K562 (cell line): ENCODE results near the gene KIF6.

ENCODE experiments used
- BMI1 ChIP-seq: fragments of 150-350 bp; IDR thresholded peaks from 2 replicates; pipeline ENCODE4 v1.6.1; 2014; ENCODE audit warnings: low read length
- POLR2A ChIP-seq: fragments of 450-650 bp; conservative IDR thresholded peaks from 2 replicates; pipeline ENCODE4 v1.6.1; 2016
- TAF9B ChIP-seq: fragments of 450-650 bp; IDR thresholded peaks from 2 replicates; pipeline ENCODE4 v1.6.1; 2018; ENCODE audit warnings: mild to moderate bottlenecking; ENCODE audit not compliant: partially characterized antibody
- TCF7 ChIP-seq: sonication (generic); IDR thresholded peaks from 2 replicates; pipeline ENCODE4 v1.6.1; 2016; ENCODE audit warnings: antibody characterized with exemption, borderline replicate concordance
- YY1 ChIP-seq, 3 experiments: IDR thresholded peaks; 2 replicates each; pipeline ENCODE4 v1.6.1; 2011; ENCODE audit warnings: low read length in 2 of 3, mild to moderate bottlenecking in 2 of 3, moderate library complexity in 2 of 3, borderline replicate concordance in 1 of 3, control low read depth in 1 of 3, low read depth in 1 of 3; ENCODE audit not compliant: insufficient read depth in 3 of 3, insufficient replicate concordance in 2 of 3, control insufficient read depth in 1 of 3, insufficient read length in 1 of 3; ENCODE audit errors: extremely low read depth in 1 of 3
- TF ChIP-seq, protein P1 (sequence below), 3 experiments: IDR thresholded peaks in 2 of 3; conservative IDR thresholded peaks in 1 of 3; 2 replicates each; pipeline ENCODE4 v1.5.1; 2011 to 2012; ENCODE audit warnings: low read length in 3 of 3, mild to moderate bottlenecking in 3 of 3, control low read depth in 2 of 3, improper control_type of control experiment in 1 of 3, inconsistent platforms in 1 of 3, low read depth in 1 of 3, mixed read lengths in 1 of 3, moderate library complexity in 1 of 3; ENCODE audit not compliant: insufficient read depth in 2 of 3
- TF ChIP-seq, protein P2 (sequence below), 2 experiments: fragments of 450-650 bp in 1 of 2; IDR thresholded peaks; 2 replicates each; pipeline ENCODE4 v1.6.1; 2011 to 2017; ENCODE audit warnings: low read depth in 2 of 2, antibody characterized with exemption in 1 of 2, borderline replicate concordance in 1 of 2, low read length in 1 of 2, mild to moderate bottlenecking in 1 of 2, mixed read lengths in 1 of 2; ENCODE audit not compliant: control insufficient read depth in 1 of 2
- TF ChIP-seq, protein P3 (sequence below): sonication (generic); formaldehyde crosslinking; IDR thresholded peaks from 2 replicates; pipeline ENCODE4 v1.5.0; 2020; ENCODE audit warnings: missing genetic modification reagents

DNA sequence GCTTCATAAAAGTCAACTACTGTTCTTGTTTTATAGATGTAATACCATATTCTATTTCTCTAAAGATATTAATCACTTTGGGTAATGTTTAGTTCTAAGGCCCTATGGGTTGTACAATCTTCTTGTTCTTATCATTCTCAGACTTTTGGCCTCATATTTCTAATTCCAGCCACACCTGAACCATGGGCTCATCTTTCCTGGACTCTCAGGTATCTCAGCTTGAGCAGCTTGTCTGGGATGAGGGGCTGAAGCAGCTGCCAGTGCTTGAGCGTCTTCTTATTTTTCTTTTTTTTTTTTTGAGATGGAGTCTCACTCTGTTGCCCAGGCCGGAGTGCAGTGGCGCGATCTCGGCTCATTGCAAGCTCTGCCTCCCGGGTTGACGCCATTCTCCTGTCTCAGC lies 150.2 kb downstream of the KIF6 start:
- TF ChIP-seq, protein P1, sequence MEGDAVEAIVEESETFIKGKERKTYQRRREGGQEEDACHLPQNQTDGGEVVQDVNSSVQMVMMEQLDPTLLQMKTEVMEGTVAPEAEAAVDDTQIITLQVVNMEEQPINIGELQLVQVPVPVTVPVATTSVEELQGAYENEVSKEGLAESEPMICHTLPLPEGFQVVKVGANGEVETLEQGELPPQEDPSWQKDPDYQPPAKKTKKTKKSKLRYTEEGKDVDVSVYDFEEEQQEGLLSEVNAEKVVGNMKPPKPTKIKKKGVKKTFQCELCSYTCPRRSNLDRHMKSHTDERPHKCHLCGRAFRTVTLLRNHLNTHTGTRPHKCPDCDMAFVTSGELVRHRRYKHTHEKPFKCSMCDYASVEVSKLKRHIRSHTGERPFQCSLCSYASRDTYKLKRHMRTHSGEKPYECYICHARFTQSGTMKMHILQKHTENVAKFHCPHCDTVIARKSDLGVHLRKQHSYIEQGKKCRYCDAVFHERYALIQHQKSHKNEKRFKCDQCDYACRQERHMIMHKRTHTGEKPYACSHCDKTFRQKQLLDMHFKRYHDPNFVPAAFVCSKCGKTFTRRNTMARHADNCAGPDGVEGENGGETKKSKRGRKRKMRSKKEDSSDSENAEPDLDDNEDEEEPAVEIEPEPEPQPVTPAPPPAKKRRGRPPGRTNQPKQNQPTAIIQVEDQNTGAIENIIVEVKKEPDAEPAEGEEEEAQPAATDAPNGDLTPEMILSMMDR (IDR thresholded peaks at IDR 0.05 in 2 of 3, conservative IDR thresholded peaks at IDR 0.05 in 1 of 3; ENCODE audit: insufficient read depth in 2 of 3, low read depth in 1 of 3, low read length in 3 of 3): no peak
- TF ChIP-seq, protein P2, sequence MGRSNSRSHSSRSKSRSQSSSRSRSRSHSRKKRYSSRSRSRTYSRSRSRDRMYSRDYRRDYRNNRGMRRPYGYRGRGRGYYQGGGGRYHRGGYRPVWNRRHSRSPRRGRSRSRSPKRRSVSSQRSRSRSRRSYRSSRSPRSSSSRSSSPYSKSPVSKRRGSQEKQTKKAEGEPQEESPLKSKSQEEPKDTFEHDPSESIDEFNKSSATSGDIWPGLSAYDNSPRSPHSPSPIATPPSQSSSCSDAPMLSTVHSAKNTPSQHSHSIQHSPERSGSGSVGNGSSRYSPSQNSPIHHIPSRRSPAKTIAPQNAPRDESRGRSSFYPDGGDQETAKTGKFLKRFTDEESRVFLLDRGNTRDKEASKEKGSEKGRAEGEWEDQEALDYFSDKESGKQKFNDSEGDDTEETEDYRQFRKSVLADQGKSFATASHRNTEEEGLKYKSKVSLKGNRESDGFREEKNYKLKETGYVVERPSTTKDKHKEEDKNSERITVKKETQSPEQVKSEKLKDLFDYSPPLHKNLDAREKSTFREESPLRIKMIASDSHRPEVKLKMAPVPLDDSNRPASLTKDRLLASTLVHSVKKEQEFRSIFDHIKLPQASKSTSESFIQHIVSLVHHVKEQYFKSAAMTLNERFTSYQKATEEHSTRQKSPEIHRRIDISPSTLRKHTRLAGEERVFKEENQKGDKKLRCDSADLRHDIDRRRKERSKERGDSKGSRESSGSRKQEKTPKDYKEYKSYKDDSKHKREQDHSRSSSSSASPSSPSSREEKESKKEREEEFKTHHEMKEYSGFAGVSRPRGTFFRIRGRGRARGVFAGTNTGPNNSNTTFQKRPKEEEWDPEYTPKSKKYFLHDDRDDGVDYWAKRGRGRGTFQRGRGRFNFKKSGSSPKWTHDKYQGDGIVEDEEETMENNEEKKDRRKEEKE (IDR thresholded peaks at IDR 0.05; ENCODE audit: borderline replicate concordance in 1 of 2, control insufficient read depth in 1 of 2, low read depth in 2 of 2, low read length in 1 of 2): no peak
- TF ChIP-seq, protein P3, sequence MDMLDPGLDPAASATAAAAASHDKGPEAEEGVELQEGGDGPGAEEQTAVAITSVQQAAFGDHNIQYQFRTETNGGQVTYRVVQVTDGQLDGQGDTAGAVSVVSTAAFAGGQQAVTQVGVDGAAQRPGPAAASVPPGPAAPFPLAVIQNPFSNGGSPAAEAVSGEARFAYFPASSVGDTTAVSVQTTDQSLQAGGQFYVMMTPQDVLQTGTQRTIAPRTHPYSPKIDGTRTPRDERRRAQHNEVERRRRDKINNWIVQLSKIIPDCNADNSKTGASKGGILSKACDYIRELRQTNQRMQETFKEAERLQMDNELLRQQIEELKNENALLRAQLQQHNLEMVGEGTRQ (CRISPR knock-in tag): no peak
- no peak for TF ChIP-seq BMI1
- TF ChIP-seq TAF9B: no peak
- TF ChIP-seq YY1 (IDR thresholded peaks at IDR 0.05; ENCODE audit: borderline replicate concordance in 1 of 3, control insufficient read depth in 1 of 3, extremely low read depth in 1 of 3, insufficient read depth in 3 of 3, insufficient read length in 1 of 3, insufficient replicate concordance in 2 of 3, low read depth in 1 of 3, low read length in 2 of 3): no peak
- TF ChIP-seq POLR2A: no peak
- no peak for TF ChIP-seq TCF7
